Peyer's patch (tissue), 4 donors: ENCODE results near the gene ZNF350. TPM values are rescaled to one million over a fixed set of nuclear protein-coding genes. Genes with fewer than 3 reads are reported as not detected.
A peak's percentile ranks its signal among the peaks of the same experiment; 100 is the strongest.

ENCODE experiments used
- DNase-seq, 3 donors: peaks; one replicate each; pipeline ENCODE4 v3.0.0-alpha.2; 2017 to 2019
- H3K27ac ChIP-seq, 4 donors: fragments of 200-600 bp; sonication (generic); one replicate each; pipeline ENCODE4 v1.5.1; 2016 to 2019
- H3K27me3 ChIP-seq, 2 donors: fragments of 200-600 bp; sonication (generic); one replicate each; pipeline ENCODE4 v1.5.1; 2019
- H3K36me3 ChIP-seq, 3 donors: fragments of 200-600 bp; sonication (generic); one replicate each; pipeline ENCODE4 v1.5.1; 2016 to 2019
- H3K4me1 ChIP-seq, 4 donors: fragments of 200-600 bp; sonication (generic); one replicate each; pipeline ENCODE4 v1.5.1; 2016 to 2019
- H3K4me3 ChIP-seq, 4 donors: fragments of 200-600 bp; sonication (generic); 1 replicate in 3 of 4; 2 replicates in 1 of 4; pipeline ENCODE4 v1.5.1; 2016 to 2019; ENCODE audit warnings: mild to moderate bottlenecking in 1 of 4
- H3K9me3 ChIP-seq, 4 donors: fragments of 200-600 bp; sonication (generic); one replicate each; pipeline ENCODE4 v1.5.1; 2016 to 2019; ENCODE audit warnings: mild to moderate bottlenecking in 1 of 4
- POLR2A ChIP-seq, 2 donors: fragments of 450-650 bp; IDR thresholded peaks; one replicate each; pipeline ENCODE4 v1.5.1; 2017; ENCODE audit warnings: antibody characterized with exemption in 2 of 2, mild to moderate bottlenecking in 2 of 2, moderate library complexity in 2 of 2
- total RNA-seq, 4 donors: library from RNA; depleted of rRNA; stranded (reverse); fragments of >200 nt; gene quantifications; one replicate each; pipeline ENCODE4 v1.1.0, GENCODE V29; 2016
- TF ChIP-seq, protein P1 (sequence below), 6 experiments: fragments of 450-650 bp in 4 of 6; fragments of 200-600 bp in 2 of 6; sonication (generic) in 1 of 6; IDR thresholded peaks; one replicate each; pipeline ENCODE4 v1.5.1; 2017 to 2019; ENCODE audit warnings: antibody characterized with exemption in 6 of 6, mild to moderate bottlenecking in 3 of 6, moderate library complexity in 1 of 6

ZNF350 gene
- total RNA-seq, 4 donors from 2014 or later, result 10.3 to 48.7 (median 17.8) TPM

DNA sequence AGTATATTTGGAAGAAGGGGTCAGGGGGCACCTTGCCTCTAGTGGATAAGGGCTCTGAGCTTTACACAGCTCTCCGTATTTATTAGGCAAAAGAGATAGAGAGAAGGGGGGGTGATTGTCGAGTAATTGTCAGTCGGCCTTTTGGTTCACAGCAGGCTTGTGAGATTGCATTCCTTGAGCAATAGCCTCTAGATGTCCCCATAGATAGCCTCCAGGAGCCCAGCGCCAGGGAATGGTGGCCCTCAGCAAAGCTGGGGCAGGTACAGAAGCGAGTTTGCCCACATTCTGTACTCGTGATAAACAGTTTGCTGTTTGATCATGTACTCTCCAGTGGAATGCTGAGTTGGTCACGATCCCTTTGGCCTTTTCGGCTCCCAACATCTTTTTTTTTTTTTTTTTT is 54.7 kb downstream of the ZNF350 start:
- Histone ChIP-seq H3K4me1 (peaks cover 0 to 6% (median 2%) of the 10 kb centered on the region in 4 donors), H3K36me3 (peaks cover 0 to 72% (median 4%) of the 10 kb centered on the region in 3 donors), H3K9me3 (peaks cover 0 to 61% (median 11%) of the 10 kb centered on the region in 4 donors), H3K27me3 (no peaks in the 10 kb centered on the region), H3K4me3 (no peak overlapping the region), H3K27ac (no peak overlapping the region)
- no peak for DNase-seq
- TF ChIP-seq, protein P1, sequence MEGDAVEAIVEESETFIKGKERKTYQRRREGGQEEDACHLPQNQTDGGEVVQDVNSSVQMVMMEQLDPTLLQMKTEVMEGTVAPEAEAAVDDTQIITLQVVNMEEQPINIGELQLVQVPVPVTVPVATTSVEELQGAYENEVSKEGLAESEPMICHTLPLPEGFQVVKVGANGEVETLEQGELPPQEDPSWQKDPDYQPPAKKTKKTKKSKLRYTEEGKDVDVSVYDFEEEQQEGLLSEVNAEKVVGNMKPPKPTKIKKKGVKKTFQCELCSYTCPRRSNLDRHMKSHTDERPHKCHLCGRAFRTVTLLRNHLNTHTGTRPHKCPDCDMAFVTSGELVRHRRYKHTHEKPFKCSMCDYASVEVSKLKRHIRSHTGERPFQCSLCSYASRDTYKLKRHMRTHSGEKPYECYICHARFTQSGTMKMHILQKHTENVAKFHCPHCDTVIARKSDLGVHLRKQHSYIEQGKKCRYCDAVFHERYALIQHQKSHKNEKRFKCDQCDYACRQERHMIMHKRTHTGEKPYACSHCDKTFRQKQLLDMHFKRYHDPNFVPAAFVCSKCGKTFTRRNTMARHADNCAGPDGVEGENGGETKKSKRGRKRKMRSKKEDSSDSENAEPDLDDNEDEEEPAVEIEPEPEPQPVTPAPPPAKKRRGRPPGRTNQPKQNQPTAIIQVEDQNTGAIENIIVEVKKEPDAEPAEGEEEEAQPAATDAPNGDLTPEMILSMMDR (IDR thresholded peaks at IDR 0.05), result no peak
- no peak for TF ChIP-seq POLR2A (IDR thresholded peaks at IDR 0.05)

DNA sequence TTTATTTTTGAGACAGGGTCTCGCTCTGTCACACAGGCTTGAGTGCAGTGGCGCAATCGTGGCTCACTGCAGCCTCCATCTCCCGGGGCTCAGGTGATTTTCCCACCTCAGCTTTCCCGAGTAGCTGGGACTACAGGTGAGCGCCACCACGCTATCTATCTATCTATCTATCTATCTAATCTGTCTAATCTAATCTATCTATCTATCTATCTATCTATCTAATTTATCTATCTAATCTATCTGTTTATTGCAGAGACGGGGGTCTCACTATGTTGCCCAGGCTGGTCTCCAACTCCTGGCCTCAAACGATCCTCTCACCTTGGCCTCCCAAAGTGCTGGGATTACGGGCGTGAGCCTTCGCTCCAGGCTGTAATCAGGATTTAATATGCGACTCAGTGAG is 58.8 kb downstream of the ZNF350 start:
- no peaks in the 10 kb centered on the region for H3K27me3 ChIP-seq
- peaks cover 0 to 6% (median 2%) of the 10 kb centered on the region in 4 donors for H3K4me1 ChIP-seq
- peaks cover 0 to 32% (median 7%) of the 10 kb centered on the region in 4 donors for H3K9me3 ChIP-seq
- no peak for DNase-seq
- peaks cover 0 to 33% (median 3%) of the 10 kb centered on the region in 3 donors for H3K36me3 ChIP-seq
- peak overlapping the region in 2 of 4 donors; percentile 66 to 84 for H3K27ac ChIP-seq
- TF ChIP-seq, protein P1 (IDR thresholded peaks at IDR 0.05), result no peak
- no peak for TF ChIP-seq POLR2A (IDR thresholded peaks at IDR 0.05)
- H3K4me3 ChIP-seq, result peak overlapping the region; percentile 68 to 96 (median 81)

DNA sequence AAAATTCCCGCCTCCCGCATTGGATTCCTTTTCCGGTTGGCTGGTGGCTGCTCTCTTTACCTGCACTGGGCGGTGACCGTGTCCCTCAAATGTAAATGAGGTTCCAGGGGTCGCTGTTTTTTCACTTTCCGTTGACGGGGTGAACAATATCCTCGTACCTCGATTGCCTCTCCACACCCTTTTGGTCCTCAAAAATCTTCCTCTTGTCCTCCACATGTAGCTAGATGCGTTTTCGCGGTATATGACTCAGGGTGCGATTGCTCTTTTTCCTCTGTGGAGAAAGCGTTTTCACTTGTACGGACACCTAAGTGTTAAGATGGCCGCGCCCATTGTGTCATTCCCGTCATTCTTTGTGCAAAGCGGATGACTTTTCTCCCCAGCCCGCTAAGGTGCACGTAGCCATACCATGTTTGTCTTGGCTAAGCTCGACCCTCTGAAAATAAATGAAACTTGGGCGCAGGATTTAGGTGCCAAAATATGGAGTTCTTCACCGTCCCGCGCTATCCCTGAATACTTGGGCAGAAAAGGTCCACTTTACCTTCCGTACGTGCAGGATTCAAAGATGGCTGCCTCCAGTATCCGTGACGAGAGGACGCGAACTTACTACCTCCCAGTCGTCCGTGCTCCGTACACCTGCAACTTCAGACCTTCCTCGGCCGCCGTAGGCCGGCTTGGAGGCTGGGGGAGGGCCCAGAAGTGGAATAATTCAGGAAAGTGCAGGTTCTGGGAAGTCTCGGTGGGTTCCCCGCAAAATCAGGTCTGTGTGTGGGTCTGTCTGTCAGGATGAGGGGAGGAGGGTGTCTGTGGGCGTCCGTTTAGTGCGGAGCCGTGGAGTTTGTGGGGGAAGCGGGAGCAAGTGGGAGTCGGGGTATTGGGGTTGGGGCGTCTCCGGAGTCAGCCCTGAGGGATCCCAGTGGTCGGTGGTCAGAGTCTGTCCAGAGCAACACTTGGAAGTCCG is 59.6 kb downstream of the ZNF350 start, which contains the start of gene ZNF613:
Gene ZNF613, plus strand, starts transcription at position 689 of the 958 bp plus-strand sequence. CDS start 8,749 bp downstream, outside the sequence.
- peaks cover 0 to 33% (median 10%) of the 10 kb centered on the region in 4 donors for H3K9me3 ChIP-seq

DNA sequence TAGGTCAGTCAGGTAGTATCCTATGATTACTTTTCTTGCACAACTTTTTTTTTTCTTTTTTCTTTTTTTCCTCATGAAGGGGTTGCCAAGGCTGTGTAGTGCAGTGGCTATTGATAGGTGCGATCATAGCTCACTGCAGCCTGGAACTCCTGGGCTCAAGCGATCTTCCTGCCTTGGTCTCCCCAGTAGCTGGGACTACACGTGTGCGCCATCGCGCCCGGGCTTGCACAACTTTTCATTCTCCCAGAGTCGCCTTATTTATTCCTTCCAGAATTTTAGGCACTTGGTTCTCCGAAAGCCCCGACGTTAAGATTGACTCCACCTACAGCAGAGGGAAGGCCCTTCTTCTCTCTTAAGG is 60.2 kb downstream of the ZNF350 start:
- Histone ChIP-seq H3K4me1 (peaks cover 0 to 6% (median 2%) of the 10 kb centered on the region in 4 donors), H3K36me3 (peaks cover 0 to 19% (median 3%) of the 10 kb centered on the region in 3 donors), H3K27me3 (no peaks in the 10 kb centered on the region), H3K4me3 (peak overlapping the region; percentile 68 to 96 (median 81)), H3K9me3 (peaks cover 0 to 34% (median 13%) of the 10 kb centered on the region in 4 donors), H3K27ac (peak overlapping the region; percentile 66 to 87 (median 84))
- TF ChIP-seq, protein P1 (IDR thresholded peaks at IDR 0.05), result no peak
- TF ChIP-seq POLR2A (IDR thresholded peaks at IDR 0.05), result no peak
- no peak for DNase-seq

More for the DNA sequence above, 59.6 kb downstream of the ZNF350 start, which contains the start of gene ZNF613:
- TF ChIP-seq, protein P1 (IDR thresholded peaks at IDR 0.05), result peak in 2 of 6 experiments; percentile 25 to 30
- no peak for TF ChIP-seq POLR2A (IDR thresholded peaks at IDR 0.05)
- Histone ChIP-seq H3K27me3 (no peaks in the 10 kb centered on the region), H3K4me1 (peaks cover 0 to 6% (median 2%) of the 10 kb centered on the region in 4 donors), H3K36me3 (peaks cover 0 to 26% (median 3%) of the 10 kb centered on the region in 3 donors), H3K27ac (peak within 1 kb of the TSS; percentile 66 to 87 (median 84)), H3K4me3 (peak within 1 kb of the TSS; percentile 68 to 96 (median 81))
- peak; percentile 87 to 95 (median 87) for DNase-seq

DNA sequence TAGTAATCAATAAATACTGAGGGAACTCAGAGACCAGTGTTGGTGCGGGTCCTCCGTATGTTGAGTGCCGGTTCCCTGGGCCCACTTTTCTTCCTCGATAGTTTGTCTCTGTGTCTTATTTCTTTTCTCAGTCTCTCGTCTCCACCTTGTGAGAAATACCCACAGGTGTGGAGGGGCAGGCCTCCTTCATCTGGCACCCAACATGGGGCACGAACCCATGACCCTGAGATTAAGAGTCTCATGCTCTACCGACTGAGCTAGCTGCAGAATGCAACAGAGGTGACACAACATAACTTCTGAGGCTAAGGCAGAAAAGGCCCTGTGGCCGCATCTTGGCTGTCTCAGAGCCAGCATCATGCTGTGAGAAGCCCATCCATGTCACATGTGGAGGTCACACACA is 64.7 kb downstream of the ZNF350 start:
- TF ChIP-seq, protein P1 (IDR thresholded peaks at IDR 0.05), result no peak
- no peak for TF ChIP-seq POLR2A (IDR thresholded peaks at IDR 0.05)
- H3K27ac ChIP-seq, result no peak overlapping the region
- no peaks in the 10 kb centered on the region for H3K36me3 ChIP-seq
- peaks cover 0 to 55% (median 22%) of the 10 kb centered on the region in 4 donors for H3K9me3 ChIP-seq
- DNase-seq, result no peak
- no peaks in the 10 kb centered on the region for H3K4me1 ChIP-seq
- no peaks in the 10 kb centered on the region for H3K27me3 ChIP-seq
- H3K4me3 ChIP-seq, result no peak overlapping the region
